Ovary (tissue), 9 donors: ENCODE data around the gene AEBP2. TPM values are rescaled to one million over a fixed set of nuclear protein-coding genes. Genes with fewer than 3 reads are reported as not detected.
"Not testable (repeated sequence)": the region's sequence is repeated elsewhere in the genome, so short reads cannot be mapped to it uniquely, and the experiment has no call there.

ENCODE experiments used
- DNase-seq, 5 donors: peaks; one replicate each; pipeline ENCODE4 v3.0.0-alpha.2; 2019 to 2020
- H3K27ac ChIP-seq, 2 donors: fragments of 200-600 bp; one replicate each; pipeline versions ENCODE4 v1.5.1 to v1.8.0; 2019 to 2022
- H3K27me3 ChIP-seq: fragments of 200-600 bp; one replicate; pipeline ENCODE4 v1.8.0; 2022
- H3K36me3 ChIP-seq: fragments of 200-600 bp; sonication (generic); one replicate; pipeline ENCODE4 v1.5.1; 2019
- H3K4me1 ChIP-seq: one replicate; pipeline ENCODE4 v1.8.1; 2013; ENCODE audit warnings: mild to moderate bottlenecking, moderate library complexity; ENCODE audit not compliant: insufficient read depth
- H3K4me3 ChIP-seq: fragments of 200-600 bp; sonication (generic); one replicate; pipeline ENCODE4 v1.5.1; 2017
- H3K9me3 ChIP-seq, 2 donors: fragments of 200-600 bp in 1 of 2; sonication (generic) in 1 of 2; one replicate each; pipeline versions ENCODE4 v1.5.1 to v1.8.1; 2013 to 2019; ENCODE audit warnings: mild to moderate bottlenecking in 1 of 2, moderate library complexity in 1 of 2
- EP300 ChIP-seq: sonication (generic); formaldehyde crosslinking; IDR thresholded peaks from one replicate; pipeline ENCODE4 v1.6.1; 2017; ENCODE audit warnings: antibody characterized with exemption
- POLR2A ChIP-seq: fragments of 450-650 bp; IDR thresholded peaks from one replicate; pipeline ENCODE4 v1.6.1; 2017; ENCODE audit warnings: antibody characterized with exemption, mild to moderate bottlenecking, moderate library complexity
- WGBS, 3 donors: extraction: QIAGEN DNeasy Blood & Tissue Kit in 1 of 3; methylation state at CpG; one replicate each; pipeline versions ENCODE4 v1.1.5 to v1.1.7; 2013 to 2017; 5-methylcytosine and 5-hydroxymethylcytosine counted together
- intact Hi-C, 4 donors: fragments of 100-400 bp; cut with DNase I; formaldehyde crosslinking; loops; one replicate each; pipeline versions ENCODE4 v1.11.0 to v1.15.1; 2022 to 2023
- polyA plus RNA-seq, 2 donors: library from polyadenylated mRNA; stranded (reverse); fragments of 200-250 nt in 1 of 2; fragments of 350-450 nt in 1 of 2; fragmentation: Illumina TruSeq in 1 of 2; extraction: RNeasy Lipid Tissue Mini Kit (QIAGEN cat#74804) in 1 of 2; gene quantifications; one replicate each; pipeline ENCODE4 v1.2.3, GENCODE V29; 2013 to 2014
- total RNA-seq, 7 donors: library from RNA; depleted of rRNA in 2 of 7; stranded (reverse); fragments of >200 nt in 2 of 7; fragmentation: NEBNext Ultra II Directional in 3 of 7; extraction: Animal tissue kit (Norgen Biotek cat#: 25700) in 3 of 7; gene quantifications; one replicate each; pipeline versions ENCODE4 v1.1.0 to v1.2.4, GENCODE V29; 2016 to 2023
- TF ChIP-seq, protein P1 (sequence below), 3 donors: fragments of 450-650 bp in 2 of 3; fragments of 200-600 bp in 1 of 3; IDR thresholded peaks; one replicate each; pipeline versions ENCODE4 v1.5.1 to v1.8.0; 2016 to 2022; ENCODE audit warnings: antibody characterized with exemption in 3 of 3, mild to moderate bottlenecking in 1 of 3
- donor health status: DM: no; HTN: no; CAD: no; lungs with moderate emphysema.
- donor health status: DM: no; HTN: no; CAD: no.
- donor health status: Bipolar disorder and iron deficiency.
- donor health status: DM: yes; HTN: yes; CAD: no.
- donor health status: DM: no; HTN: no; CAD: no.
- donor health status: DM: yes; HTN: yes; CAD: no.

The AEBP2 gene
- total and polyA plus RNA-seq, 9 donors, result 22.4 to 62.4 (median 50.3) TPM

DNA sequence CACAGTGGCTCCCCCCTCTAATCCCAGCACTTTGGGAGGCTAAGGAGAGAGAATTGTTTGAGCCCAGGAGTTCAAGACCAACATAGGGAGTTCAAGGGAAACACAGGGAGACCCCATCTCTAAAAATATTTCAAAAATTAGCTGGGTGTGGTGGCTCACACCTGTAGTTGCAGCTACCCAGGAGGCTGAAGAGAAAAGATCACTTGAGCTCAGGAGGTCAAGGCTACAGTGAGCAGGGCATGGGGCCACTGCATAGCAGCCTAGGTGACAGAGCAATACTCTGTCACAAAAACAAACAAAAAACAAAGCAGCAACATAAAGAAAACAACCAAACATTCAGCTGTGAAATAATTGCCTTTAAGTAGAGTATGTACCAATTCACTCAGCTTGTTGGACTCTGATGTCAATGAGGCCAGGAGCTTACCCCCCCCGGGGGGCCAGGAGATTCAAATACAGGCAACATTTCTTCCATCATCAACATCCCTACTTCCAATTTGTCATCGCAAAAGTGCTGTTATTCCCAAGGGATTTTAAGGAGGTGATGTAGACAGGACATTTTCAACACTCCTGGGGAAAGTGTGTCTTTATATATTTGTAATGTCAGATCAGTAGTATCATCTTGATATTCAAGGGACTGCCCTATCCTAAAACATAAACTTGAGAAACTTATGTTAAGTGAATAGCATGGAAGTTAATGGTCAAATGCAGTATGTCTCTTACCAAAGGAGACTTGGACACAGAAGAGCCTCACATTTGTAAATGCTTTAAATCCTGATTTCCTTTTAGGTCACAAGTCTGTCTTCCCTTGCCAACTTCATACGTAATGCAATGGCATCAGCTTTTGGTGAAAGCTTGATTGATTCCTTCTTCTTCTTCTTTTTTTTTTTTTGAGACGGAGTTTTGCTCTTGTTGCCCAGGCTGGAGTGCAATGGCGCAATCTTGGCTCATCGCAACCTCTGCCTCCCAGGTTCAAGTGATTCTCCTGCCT is 40.6 kb upstream of the AEBP2 start:
- Histone ChIP-seq H3K27ac (no peak overlapping the region), H3K4me3 (no peak overlapping the region), H3K9me3 (no peaks in the 10 kb centered on the region), H3K36me3 (no peaks in the 10 kb centered on the region), H3K4me1 (no peaks in the 10 kb centered on the region), H3K27me3 (no peaks in the 10 kb centered on the region)
- 78 to 85% (median 81%) methylated on average over 6 of the region's 6 CpGs for WGBS, 3 donors
- intact Hi-C loops, result no loop called here
- TF ChIP-seq EP300, result no peak
- no peak for TF ChIP-seq POLR2A
- TF ChIP-seq, protein P1, sequence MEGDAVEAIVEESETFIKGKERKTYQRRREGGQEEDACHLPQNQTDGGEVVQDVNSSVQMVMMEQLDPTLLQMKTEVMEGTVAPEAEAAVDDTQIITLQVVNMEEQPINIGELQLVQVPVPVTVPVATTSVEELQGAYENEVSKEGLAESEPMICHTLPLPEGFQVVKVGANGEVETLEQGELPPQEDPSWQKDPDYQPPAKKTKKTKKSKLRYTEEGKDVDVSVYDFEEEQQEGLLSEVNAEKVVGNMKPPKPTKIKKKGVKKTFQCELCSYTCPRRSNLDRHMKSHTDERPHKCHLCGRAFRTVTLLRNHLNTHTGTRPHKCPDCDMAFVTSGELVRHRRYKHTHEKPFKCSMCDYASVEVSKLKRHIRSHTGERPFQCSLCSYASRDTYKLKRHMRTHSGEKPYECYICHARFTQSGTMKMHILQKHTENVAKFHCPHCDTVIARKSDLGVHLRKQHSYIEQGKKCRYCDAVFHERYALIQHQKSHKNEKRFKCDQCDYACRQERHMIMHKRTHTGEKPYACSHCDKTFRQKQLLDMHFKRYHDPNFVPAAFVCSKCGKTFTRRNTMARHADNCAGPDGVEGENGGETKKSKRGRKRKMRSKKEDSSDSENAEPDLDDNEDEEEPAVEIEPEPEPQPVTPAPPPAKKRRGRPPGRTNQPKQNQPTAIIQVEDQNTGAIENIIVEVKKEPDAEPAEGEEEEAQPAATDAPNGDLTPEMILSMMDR (IDR thresholded peaks at IDR 0.05), result no peak
- no peak for DNase-seq

DNA sequence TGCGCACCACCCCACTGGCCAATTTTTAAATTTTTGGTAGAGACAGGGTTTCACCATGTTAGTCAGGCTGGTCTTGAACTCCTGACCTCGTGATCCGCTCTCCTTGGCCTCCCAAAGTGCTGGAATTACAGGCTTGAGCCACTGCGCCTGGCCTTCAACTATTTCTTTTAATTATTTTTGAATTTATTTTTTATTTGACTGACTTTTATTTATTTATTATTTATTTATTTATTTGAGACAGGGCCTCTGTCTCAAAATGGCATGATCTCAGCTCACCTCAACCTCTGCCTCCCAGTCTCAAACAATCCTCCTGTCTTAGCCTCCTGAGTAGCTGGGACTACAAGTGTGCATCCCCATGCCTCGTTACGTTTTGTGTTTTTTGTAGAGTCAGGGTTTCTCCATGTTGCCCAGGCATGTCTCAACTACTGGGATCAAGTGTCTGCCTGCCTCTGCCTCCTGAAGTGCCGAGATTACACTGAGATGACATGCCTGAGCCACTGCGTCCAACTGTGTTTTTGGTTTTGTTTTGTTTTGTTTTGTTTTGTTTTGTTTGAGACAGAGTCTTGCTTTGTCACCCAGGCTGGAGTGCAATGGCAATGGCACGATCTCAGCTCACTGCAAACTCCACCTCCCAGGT is 38.5 kb upstream of the AEBP2 start:
- intact Hi-C loops, H3K27me3 ChIP-seq, H3K36me3 ChIP-seq, H3K9me3 ChIP-seq, H3K4me1 ChIP-seq, DNase-seq, H3K4me3 ChIP-seq, H3K27ac ChIP-seq: not testable (repeated sequence)
- 95 to 97% (median 96%) methylated on average over 9 of the region's 9 CpGs for WGBS, 3 donors

DNA sequence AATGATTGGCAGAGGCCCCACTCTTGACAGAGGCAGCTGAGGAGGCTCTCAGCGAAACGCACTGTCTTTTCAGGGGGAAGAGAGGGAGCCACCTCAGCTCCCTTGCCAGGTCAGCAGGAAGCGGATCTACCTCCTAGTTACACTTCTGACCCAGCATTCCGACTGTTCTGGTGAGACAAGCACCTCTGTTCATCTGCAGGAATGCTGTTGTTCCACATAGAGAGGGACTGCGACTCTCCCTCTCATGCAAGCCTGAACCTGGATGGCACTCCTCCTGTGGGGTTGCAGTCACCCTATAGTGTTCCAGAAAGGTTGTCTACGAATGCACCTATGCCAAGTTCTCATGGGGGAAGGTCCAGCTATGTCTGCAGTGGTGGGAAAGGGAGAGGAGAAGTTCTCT is 37.1 kb upstream of the AEBP2 start:
- Histone ChIP-seq H3K4me1 (no peaks in the 10 kb centered on the region), H3K36me3 (no peaks in the 10 kb centered on the region), H3K27ac (no peak overlapping the region), H3K27me3 (no peaks in the 10 kb centered on the region), H3K9me3 (no peaks in the 10 kb centered on the region), H3K4me3 (no peak overlapping the region)
- TF ChIP-seq POLR2A, result no peak
- TF ChIP-seq, protein P1 (IDR thresholded peaks at IDR 0.05), result no peak
- no peak for TF ChIP-seq EP300
- intact Hi-C loops, result no loop called here
- DNase-seq, result no peak
- WGBS, 3 donors, result 81 to 92% (median 83%) methylated on average over 6 of the region's 6 CpGs

DNA sequence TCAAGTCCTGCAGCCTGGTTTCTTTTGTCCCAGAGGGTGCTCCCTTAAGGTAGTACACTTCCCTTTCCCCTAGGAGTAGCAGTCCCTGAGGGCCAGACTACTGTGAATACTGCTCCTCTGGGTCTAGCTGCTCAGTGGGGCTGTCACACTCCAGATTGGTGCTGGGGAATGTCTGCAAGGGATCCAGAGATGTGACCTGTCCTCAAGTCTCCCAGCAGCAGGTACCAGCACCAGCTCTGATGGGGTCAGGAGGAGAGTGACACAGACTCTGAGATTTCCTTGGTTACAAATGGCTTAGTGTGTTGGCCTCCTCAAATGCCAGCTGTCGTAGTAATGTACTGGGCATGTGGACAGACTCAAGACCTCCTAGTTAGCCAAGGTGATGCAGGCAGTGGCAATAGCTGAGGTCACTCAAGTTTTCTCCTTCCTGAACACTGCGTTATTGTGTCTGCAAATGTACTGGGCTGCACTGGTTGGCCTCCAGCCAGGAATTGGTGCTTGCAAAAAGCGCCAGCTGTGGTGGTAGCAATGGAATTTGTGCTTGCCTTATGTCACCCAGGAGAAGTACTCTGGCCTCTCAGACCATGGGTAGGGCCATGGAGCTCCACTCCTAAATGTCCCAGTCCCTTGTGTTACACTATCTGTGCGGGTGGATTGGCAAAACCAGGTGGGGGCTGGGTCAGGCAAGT is 36.4 kb upstream of the AEBP2 start:
- DNase-seq, result no peak

More for the DNA sequence above, 36.4 kb upstream of the AEBP2 start:
- Histone ChIP-seq H3K27ac (no peak overlapping the region), H3K9me3 (no peaks in the 10 kb centered on the region), H3K4me3 (no peak overlapping the region), H3K4me1 (no peaks in the 10 kb centered on the region), H3K36me3 (no peaks in the 10 kb centered on the region), H3K27me3 (no peaks in the 10 kb centered on the region)
- TF ChIP-seq EP300 (no peak), POLR2A (no peak)
- TF ChIP-seq, protein P1 (IDR thresholded peaks at IDR 0.05), result no peak
- WGBS, 3 donors, result 72 to 91% (median 76%) methylated on average over 4 of the region's 4 CpGs
- intact Hi-C loops, result no loop called here
